Measurements from ENCODE around the gene CACNA1H.

The CACNA1H gene

DNA sequence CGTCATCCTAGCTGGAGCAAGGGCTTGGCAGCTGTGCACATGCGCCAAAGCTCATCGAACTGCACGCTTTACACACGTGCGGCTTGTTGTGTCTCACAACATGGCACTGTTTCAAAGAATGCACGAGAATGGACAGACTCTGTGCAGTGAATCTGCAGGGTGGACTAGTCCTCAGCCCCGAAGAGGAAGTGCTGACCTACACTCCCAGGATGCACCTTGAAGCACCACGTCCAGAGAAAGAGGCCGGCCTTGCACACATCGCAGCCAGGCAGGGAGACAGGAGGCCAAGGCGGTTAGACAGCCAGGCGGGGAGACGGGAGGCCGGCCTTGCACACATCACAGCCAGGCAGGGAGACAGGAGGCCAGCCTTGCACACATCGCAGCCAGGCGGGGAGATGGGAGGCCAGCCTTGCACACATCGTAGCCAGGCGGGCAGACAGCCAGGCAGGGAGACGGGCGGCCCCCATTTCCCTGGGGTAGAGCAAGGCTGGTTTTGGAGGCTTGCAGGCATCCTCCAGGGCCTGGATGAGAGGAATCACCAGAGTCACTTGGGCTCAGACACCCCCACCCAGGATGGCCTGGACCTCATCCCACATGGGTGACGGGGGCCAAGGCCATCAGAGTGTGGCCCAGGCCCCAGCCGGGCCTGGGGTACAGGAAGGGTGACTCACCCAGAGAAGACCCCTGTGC, 9.0 kb upstream of the CACNA1H start:
- no peak for DNase-seq

DNA sequence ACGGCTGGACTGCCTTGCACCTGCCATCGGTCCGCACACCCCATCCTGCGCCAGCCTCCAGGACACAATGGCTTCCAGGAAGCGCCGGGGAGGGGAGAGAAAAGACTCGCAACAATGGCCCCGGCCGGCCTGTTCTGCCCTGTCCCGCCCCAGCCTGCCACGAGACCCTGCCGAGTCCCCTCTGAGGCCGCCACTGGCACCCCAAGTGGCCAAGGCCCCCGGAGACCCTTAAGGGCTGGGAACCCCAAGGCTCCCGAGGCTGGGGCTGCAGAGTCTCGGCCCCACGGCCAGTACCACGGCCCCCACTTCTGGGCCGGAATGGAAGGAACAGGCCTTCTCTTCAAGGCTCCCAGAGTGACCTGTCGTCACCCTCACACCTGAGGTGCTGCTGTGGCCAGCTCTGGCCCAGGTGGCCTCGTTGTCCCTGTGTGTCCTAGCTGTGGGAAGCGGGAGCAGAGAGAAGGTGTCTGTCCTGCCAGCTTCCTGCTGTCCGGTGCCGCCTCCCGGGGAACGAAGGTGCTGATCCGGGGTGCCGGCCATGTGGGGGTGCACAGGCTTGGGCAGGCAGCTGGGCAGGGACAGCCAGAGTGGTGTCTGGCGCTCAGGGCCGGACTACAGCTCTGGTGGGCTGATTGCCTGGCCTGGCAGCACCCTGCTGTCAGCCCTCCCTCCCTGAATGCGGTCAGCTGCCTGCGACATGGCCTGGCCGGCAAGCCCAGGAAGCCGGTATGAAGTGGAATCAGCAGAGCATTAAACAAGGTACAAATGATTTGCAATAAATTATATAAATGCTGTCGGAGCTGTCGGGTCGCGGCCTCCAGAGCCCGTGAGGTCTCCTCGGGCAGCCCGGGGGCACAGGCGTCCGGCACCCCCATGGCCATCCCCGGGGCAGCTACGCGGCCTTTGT, 8.2 kb upstream of the CACNA1H start:
- no peak for DNase-seq

DNA sequence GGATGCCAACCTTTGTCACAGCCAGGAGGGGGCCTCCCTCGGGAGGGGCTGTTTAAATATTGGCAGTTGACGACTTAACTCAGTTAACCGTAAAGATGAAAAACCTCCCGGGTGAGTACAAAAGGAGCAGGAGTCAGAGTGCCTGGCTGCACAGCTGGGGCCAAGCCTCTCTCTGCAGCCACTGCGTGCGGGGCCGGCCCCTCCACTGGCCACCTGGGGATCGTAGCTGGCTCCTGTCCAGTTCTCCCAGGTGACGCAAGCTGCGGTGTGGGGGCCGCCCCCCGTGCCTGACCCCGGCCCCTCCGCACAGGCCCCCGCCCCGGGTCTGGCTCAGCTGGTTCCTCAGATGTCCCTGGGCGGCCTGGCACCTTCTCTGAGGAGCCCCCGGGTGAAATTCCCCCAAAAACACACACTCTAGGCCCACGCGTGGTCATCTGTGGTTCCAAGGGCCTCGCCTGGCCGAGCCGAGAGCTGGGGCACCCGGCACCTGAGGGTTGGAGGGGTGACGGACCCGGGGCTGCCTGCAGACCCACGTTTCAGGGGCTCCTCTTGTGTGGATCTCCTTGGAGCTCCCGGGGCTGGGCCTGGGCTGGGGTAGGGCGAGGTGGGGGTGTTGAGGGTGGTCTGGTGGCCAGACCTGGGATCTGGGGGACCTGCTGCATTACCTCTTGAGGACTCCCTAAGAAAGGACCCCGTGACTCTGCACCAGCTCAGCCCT, 7.4 kb upstream of the CACNA1H start:
- no peak for DNase-seq

DNA sequence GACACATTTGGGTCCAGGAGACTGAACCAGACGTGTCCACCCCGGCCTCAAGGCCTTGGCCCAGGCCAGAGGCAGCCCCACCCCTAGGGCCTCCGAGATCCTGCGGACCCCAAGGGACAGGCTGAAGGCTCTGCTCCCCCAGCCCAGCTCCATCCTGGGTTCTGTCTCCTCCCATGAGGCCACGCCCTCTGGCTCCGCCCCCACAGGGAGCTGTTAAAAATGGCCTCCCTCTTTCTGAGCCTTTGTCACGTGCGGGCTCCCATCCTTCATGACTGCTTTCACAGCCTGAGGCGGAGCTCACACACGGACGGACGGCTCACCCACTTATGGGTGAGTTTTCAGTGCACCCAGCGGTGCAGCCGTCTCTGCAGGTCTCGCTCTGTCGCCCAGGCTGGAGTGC, 6.5 kb upstream of the CACNA1H start:
- no peak for DNase-seq

DNA sequence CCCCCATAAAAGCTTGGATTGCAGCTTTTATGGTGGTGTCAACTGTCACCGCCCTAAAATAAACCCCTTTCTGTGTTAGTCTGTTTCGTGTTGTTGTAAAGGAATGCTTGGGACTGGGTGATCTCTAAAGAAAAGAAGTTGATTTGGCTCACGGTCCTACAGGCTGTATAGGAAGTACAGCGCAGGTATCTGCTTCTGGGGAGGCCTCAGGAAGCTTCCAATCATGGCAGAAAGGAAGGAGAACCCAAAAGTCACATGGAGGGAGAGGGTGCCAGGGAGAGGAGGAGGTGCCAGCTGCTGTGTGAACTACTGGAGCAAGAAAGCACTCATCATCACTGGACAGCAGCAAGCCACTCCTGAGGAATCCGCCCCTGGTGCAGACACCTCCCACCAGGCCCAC, 5.9 kb upstream of the CACNA1H start:
- no peak for DNase-seq

DNA sequence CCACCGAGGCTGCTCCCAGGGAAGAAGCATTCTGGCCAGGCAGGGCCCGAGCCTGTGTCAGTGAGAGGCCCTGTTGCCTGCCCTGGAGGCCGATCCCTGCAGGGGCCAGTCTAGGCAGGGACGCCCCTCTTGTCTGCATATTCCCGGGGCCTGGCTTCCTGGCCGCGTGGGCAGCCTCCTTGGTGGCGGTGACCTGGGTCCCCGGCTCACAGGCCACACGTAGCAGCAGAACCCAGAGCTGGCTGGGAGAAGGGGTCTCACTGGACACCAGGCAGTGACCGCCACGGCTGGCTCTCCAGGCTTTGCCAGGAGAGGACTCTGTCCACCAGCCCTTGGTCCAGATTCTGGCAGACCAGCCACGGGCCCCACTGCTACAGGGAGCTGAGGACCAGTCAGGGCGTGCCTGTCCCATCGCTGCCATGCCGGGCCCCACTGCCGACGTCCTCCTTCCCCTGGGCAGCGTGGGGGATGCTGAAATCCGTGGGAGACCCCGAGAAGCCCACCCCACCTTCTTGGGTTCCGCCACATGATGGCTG, 3.7 kb upstream of the CACNA1H start:
- DNase-seq = no peak

DNA sequence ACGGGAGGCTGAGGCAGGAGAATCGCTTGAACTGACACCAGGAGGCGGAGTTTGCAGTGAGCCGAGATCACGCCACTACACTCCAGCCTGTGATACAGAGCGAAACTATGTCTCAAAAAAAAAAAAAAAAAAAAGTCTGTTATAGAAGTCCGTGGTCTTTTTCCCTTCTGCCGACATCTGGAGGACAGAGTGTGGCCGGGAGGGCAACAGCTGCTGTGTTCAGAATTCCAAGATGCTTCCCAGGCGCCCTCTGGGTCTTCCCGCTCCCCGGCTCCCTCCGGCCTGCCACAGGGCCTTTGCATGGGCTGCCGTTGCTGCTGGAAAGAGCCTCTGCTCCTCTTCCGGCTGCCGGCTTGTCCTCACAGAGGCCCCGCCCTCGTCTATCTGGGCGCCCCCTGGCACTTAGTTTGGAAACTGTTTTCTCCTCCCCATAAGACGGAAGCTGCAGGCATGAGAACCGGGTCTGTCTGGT, 2.4 kb upstream of the CACNA1H start:
- DNase-seq = peak; percentile 37

DNA sequence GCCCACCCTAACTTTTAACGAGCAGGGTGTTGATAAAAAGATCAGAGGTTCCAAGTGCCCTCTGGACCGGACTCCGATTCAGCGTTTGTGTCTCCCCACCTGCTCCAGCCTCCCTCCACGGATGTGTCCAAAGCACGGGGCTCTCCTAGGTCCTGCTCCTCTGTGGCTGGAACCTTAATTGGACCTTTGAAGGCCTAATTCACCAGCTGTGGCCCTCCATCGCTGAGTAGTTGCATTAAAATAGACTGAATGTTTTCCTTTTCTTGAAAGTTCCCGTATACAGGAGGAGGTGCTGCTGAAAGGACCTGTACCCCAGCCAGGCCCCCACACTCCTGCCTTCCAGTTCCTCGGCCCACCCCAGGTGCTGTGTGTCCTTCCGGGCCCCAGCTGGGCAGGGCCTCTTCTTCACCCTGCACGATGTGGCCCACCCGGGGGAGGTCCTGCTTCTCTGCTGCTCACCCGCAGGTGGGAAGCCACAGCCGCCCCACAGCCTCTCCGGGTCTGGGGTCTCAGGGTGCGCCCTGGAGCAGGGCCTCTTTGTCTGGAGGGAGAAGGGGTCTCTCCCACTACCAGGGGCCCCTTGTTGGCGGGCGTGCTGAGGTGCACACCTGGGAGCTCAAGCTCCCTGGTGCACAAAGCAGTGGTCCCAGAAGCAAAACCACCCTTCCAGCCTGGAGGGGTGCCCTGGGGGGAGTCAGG, 1.3 kb upstream of the CACNA1H start:
- no peak for DNase-seq

DNA sequence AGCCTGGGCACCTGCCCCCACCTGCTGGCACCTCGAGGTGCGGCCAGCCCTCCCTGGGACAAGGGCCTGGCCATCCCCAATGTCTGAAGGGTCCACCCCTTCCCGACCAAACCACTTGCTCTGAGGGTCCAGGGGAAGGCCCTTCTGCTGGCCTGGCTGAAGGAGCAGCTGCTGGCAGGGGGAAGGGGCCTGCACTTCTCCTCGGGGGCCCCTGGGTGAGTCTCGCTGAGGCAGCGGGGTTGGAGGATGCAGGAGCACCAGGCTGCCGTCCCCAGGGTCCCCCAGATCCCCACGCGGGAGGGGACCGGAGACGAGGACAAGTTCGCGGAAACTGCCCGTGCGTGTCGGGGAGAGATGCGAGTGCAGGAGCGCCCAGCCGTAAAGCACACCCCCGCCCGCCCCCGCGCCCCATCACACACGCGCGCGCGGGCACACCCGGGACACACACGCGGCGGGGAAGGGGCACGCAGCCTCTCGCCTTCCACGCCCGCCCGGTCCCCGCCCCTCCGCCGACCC, 725 bp upstream of the CACNA1H start:
- no peak for DNase-seq

DNA sequence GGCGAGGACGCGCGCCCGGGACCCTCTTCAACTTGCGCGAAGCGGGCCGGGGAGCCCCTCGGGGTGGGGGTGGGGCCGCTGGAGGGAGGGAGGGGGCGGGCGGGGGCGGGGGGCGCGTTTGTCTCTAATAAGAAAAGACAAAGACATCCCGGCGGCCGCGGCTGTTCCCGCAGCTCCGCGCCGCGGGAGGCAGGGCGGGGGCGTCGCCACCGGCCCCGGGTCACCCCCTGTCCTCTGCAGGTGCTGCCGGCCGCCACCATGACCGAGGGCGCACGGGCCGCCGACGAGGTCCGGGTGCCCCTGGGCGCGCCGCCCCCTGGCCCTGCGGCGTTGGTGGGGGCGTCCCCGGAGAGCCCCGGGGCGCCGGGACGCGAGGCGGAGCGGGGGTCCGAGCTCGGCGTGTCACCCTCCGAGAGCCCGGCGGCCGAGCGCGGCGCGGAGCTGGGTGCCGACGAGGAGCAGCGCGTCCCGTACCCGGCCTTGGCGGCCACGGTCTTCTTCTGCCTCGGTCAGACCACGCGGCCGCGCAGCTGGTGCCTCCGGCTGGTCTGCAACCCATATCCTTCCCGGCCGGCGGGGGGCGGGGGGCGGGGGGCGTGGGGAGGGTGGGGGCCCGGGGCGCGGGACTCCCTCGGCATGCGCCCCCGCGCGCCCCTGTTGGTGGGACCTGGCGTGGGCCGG, 714 bp downstream of the CACNA1H start:
- DNase-seq = no peak

DNA sequence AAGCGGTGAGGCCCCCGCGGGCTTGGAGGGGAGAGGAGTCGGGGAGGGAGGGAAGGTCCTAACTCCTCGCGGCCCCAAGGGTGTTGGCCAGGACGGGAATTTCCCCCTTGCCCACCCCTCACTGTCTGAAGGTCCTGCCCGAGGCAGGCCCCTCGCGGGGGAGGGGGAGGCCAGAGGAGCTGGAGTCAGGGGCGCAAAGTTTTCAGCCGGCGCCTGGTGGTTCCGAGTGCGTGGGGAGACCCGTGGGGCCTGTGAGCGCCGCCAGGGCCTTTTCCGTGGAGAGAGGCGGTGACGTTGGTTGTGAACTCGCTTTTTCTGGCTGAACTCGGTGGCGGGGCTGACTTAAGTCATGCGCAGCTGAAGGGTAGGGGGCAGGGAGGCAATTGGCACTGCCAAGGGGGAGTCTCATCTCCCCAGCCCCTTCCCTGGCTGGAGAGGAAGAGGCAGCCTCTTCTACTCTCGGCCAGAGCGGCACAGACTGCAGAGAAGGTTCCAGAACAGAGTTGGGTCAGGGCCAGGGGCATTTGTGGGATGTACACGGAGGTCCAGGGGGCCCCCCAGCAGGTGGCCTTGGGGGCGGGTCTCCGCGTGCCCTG, 1.5 kb downstream of the CACNA1H start:
- no peak for DNase-seq

DNA sequence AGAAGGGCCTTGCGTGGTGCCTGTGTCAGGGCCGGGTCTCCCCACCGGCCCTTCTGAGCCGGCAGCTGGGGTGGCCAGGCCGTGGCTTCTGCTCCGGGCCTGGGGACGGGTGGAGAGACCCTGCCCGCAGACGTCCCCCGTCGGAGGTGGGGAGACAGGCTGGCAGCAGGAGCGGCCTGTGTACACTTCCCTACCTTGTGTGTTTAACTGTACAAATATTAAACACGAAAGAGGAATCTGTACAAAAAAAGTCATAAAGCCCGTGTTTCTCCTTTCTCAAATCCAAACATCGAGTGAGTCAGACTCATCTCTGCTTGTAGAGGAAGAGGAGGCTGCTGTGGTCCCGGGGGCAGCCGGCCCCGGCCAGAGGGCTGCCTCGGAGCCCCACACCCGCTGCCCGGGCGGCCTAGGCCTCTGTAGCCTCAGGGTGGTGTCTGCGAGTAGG, 2.0 kb downstream of the CACNA1H start:
- no peak for DNase-seq

DNA sequence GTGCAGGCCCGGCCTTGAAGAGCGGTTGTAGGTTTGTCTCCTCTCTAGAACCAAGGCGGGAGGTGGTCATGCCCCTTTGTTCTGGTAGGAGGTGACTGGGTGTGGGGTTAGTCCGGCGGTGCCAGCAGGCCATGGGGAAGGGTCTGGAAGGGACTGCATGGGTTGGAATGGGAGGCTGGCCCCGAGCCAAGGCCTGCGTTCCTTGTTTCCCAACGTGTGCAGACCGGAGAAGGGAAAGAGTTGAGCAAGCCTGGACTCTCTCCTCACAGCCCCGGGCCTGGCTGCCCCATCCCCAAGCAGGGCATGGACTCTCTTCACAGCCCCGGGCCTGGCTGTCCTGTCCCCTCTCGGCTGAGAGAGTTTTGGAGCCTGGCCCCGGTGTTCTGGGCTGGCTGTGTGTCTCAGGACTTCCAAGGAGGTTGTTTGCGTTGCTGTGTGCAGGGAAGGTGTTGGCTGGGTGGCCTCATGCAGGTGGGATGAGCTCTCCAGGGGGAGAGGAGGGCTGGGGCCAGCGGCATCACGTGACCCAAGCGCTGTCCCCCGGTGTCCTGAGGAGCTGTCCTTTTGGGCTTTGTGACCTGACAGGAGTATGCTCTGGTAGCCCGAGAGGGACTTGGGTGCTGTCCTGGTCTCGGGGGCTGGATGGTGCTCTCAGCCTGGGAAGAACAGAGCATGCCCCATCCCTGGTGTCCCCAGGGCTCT, 2.6 kb downstream of the CACNA1H start:
- no peak for DNase-seq

DNA sequence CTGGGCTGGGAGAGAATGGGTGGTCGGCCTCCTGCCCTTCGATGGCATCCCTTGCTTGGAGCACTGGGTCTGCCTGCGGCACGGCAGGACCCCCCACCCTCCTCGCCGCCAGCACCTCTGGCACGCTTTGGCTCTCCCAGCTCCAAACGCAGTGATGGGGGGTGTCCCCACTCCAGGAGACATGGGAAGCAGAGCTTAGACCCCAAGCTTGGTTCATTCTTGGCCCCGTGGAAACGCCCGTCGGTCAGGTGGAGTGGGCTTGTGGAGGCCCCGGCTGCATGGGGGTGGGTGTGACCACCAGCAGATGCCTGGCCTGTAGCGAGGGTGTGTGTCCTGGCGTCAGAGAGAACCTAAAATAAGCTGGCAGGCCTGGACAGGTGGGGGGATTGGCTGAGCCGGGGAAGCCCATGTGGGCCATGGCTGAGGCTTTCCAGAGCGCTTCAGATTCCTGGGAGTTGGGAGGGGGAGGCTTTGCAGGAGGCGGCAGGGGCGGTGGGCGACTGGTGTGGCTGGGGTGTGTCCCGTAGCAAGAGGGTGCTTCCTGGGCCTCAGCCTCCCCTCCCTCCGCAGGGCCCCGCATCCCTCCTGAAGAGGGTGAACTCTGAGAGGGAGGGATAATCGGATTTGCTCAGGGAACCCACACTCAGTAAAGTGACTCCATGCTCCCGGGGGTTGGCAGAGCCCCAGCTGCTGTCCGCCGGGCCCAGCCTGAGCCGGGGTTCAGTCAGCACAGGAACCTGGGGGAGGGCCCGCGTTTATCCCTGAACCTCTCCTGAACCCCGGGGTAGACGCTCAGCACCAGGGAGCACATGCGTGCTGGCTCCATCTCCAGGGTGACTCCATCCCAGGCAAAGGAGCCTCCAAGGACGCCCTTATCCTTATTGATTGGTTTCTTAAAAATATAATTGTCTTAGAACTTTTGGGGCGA, 3.4 kb downstream of the CACNA1H start:
- no peak for DNase-seq

DNA sequence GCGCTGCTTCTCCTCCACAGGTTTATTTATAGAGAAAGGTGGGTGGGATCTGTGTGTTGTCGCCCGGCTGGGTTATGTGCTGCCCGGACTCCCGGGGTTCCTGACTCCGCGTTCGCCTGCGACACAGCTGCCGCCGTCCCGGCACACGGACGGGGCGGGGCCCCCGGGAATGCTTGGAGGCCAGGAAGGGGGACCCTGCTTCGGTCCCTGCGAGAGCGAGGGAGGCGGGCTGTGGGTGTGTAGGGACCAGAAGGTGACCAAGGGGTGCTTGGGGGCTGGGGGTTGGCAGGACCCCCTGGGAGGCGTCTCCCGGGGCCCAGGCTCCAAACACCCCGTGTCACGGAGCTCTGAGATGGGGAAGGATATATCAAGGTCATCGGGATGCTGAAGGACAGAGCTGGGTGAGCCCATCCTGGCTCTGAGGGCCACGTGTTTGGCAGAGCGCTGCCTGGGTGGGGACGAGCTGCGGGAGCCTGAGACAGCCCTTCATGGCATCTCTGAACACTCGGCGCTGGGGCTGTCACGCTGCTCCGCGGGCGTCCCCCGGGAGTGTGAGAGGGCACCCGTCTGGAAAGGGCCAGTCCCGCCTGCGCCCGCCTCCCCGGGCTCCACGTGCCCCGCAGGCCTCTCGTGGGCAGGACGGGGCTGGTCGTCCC, 4.2 kb downstream of the CACNA1H start:
- no peak for DNase-seq

DNA sequence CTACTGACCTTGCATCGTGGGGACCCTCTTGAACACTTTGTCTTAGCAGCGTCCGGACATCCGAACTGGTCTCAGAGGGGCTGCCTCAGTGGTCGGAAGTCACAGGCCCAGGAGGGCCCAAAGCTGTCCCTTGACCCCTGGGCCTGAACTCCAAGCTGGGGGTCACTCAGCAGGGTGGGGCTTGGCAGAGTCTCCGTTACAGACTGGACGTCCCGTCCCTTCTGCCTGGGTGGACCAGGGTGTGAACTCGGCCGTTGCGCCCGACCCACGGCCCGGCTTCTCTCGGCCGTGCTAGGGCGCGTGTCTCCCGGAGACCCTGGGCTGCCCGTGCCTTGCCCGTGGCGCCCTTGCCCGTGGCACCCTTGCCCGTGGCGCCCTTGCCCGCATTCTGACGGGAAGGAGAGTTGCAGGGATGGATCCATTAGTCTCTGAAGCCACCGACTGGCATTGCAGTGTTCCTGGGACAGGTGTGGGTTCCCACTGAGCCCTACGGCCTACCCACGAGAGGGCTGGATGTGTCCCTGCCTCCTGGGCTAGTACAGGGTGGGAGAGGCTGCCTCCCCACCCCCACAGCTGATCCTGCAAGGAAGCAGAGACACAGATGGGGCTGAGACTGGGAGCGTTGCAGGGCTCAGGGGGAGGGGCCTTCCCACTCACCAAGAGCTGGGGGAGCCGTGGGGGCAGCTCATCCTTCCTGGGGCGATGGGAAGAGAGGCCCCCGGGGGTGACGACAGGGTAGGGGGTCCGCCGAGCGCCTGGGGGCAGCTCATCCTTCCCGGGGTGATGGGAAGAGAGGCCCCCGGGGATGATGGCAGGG, 4.9 kb downstream of the CACNA1H start:
- no peak for DNase-seq

DNA sequence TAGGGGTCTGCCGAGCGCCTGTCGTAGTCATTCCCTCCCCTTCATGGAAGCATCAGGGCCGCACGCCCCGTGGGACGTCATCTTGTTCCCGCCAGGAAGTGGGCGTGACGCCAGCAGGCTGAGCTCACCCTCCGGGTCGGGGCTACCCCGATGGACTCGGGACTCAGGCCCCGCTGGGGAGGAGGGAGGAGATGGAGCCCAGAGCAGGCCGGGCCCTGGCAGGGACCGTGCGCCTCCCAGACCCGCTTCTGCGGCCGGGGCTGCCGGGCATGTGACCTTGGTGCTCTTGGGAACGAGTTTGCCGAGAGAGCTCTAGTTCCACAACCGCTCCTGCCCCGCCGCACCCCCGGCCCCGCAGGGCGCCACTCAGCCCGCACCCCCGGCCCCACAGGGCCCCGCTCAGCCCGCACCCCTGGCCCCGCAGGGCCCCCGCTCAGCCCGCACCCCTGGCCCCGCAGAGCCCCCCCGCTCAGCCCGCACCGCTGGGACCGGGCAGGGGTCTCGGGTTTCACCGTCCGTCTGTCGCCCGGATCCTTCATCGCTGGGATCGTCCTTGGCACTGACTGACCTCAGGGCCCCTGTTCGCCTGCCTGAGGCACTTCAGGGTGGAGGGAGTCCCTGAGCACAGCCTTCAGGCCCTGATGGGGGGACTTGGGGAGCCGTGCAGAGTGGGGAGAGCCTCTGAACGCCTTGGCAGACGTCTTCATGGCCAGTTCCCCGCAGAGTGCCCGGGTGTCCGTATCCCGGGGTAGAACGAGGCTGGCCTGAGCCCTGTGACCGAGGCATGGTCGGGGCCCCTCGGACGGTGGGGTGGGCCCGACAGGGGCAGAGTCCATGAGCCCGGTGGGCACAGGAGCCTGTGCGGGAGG, 5.8 kb downstream of the CACNA1H start:
- peak; percentile 28 for DNase-seq
